HG03565 (cell line): ENCODE data around the gene GON4L.
"Not testable (repeated sequence)": the region's sequence is repeated elsewhere in the genome, so short reads cannot be mapped to it uniquely, and the experiment has no call there.

Source experiments
- ATAC-seq: cut with Tn5 transposase; IDR thresholded peaks from one replicate; pipeline ENCODE4 v1.9.1; 2021; ENCODE audit warnings: mild to moderate bottlenecking, moderate library complexity; ENCODE audit not compliant: unreplicated experiment

The GON4L gene

DNA sequence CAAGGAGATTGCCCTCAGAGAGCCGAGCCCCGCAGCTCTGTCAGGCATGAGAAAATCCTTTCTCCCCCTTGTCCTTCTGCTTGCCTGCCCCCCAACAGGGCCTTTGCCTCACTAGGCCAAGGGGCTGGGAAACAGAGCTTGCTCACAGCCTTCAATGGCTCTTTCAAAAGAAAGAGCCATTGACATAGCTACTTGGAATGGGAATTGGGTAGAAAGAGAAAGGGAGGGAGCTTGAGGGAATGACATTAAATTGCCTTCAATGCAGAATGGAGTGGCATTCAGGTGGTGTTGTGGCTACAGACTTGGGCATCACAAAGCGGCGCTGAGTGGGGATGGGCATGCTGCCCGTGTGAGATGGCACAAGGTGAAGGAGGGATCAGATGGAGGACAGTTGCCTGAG lies 15.5 kb upstream of the GON4L start:
- no peak for ATAC-seq

DNA sequence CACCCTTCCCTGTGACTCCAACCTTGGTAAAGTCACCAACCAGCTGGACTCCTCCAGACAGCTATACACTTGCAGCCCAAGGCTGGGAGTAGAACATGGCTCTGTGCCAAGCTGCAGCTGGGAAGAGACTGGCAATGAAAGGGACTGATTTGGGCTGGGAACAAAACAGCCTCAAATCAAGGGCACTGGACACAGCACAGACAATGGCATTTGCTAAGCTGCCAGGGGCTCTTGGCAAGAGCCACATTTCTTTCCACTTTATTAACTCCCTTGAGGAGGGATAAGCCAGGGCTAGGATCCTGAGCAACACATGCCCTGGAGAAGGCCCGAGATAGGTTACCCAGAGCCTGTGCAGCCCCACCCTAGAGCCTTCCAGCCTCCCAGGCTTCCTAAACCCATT lies 14.4 kb upstream of the GON4L start:
- no peak for ATAC-seq

DNA sequence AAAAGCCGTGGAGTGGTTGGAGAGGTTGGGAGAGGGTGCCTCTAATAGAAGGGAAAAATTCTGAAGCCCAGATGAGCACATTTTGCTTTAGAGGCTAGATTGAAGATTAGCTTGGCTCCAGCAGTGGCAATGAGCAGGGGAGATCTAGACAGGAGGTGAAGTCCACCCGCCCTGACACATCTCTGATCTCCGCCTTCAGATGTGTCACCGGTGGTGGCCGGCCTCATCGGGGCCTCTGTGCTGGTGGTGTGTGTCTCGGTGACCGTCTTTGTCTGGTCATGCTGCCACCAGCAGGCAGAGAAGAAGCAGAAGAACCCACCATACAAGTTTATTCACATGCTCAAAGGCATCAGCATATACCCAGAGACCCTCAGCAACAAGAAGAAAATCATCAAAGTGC lies 10.8 kb upstream of the GON4L start:
- no peak for ATAC-seq

DNA sequence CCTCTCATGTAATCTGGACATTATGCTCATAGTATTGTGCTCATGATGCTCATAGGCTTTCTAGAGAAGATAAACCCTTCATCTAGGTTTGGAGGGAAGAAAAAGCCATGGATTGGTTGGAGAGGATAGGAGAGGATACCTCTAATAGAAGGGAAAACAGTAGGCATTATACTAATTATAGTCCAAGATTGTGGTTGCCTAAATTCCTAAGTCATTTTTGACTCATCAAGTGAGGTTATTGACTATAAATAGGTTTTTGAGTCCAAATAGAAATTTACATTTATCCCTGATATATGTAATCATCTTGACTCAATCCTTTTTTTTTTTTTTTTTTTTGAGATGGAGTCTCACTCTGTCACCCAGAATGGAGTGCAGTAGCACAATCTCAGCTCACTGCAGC lies 7.4 kb upstream of the GON4L start:
- ATAC-seq, result no peak

DNA sequence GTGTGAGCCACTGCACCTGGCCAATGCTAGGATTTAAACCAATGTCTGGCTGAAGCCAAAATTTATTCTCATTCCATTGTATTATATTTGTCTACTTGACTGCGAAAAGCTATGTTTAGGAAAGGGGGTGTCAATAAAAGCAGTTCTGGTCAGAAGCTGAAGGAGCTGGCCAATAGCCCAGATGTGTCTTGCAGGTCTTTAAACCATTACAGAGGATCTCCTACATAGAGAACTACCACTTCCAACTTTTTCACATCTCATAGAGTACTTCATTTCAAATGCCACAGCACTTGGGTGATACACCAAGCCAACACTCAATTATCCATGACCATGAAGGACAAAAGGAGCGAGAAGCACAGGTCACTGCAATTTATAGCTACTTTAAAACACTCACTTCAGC lies 4.9 kb upstream of the GON4L start:
- no peak for ATAC-seq

DNA sequence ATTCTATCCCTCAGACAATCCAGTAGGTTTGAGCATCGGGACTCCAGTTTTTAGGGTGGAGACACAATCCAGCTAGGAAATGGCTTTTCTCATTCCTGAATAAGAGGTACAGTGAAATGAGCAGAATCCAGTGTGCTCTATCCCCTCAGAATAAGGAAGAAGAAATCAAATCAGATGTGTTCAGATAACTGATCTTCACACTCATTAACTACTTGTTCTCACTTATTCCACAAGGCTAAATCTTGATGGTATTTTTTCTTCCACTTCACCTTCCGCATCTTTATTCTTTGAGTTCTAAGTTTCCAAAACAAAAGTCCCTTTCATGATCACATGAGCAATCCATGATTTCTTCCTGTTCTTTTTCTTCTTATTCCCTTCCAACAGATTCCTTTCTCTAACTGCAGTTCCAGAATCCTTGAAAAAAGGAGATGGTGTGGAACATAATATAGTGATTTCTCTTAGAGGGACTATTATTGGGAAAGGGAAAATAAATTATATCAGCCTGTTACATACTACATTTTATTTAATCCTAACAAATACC lies 4.0 kb upstream of the GON4L start:
- ATAC-seq, result no peak

DNA sequence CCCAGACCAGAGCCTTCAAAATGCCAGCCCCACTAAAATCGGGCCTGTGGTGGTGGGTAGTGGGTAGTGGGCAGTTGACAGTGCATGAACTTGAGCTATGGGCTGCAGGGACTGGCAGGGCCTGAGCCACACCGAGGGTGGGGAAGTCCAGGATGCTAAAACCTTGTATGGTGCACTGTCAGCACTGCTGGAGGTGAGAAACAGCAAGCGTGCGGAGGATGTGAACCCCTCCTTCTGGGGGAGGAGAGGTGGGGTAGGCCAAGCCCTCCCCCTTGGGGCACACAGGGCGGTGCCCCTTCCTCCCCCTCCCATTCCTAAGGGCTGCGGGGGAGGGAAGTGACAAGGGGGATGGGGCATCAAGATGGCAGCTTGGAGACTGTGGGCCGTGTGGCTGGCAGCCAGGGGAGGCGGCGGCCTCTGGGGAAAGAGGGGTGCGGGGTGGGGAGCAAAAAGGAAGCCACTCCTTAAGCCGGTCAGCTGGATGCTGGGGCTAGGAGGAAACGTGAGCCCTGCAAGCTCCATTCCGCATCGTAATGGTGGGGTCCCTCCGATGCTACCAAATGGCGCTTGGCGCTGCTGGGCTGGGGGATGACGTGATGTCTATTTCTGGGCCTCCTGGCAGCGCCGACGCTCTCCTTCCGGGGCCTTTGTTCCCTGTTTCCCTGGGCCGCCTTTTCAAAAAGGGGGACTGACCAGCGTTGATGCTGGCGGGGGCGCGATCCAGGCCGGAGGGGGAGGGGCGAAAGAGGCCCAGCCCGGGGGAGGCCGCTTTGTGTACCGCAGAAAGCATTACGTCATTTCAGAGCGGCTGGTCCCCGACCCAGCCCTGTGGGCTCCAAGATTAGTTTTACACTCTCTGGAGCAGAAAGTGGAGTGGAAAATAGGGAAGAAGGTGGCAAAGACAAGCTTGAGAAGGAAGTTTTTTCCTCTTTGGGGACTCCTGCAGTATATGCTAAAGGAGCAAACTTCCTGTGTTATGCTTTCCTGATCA lies 3.2 kb upstream of the GON4L start:
- no peak for ATAC-seq

DNA sequence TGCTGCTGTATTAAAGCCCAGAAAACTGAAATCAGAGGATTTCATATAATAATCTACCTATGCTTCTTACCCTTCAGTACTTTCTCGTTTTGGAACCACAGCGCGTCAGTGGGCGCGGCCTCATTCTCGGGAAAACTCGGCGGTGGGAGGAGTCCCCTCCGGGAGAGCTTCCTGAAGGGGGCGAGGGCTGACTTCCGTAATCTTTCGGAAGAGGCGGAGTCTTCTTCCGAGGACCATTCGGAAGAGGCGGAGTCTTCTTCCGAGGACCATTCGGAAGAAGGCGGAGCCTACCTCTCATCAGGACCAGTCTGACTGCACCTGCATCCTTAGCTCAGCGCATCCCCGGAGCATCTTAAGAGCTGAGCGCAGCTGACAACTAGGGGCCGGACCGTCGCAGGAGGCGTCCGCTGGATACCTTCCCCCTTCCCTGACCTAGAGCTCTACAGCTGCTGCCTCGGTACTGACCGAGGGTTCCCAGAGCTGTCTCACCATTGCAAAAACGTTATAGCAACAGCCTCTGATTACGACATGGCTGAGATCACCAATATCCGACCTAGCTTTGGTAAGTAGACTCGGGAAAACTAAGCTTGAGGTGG lies 2.3 kb upstream of the GON4L start, which contains the start of gene SYT11:
Gene SYT11 (plus strand): TSS at position 334 of the 596 bp plus-strand sequence. CDS start 195 bp downstream, at position 529.
- peak; percentile 59 for ATAC-seq

DNA sequence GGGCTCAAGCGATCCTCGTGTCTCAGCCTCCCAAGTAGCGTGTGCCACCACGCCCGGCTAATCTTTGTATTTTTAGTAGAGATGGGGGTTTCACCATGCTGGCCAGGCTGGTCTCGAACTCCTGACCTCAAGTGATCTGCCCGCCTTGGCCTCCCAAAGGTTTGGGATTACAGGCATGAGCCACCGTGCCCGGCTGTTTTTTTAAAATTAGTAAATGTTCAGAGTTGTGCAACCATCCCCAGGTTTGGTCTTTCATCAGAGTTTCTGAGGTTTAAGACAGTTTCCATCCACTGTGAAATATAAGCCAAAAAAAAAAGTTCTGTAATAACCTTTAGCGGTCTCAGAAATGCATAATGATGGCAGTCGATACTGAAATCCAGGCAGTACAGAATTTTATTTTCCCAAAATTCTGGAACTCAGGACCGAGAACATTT lies 1.8 kb upstream of the GON4L start:
- ATAC-seq, result no peak

DNA sequence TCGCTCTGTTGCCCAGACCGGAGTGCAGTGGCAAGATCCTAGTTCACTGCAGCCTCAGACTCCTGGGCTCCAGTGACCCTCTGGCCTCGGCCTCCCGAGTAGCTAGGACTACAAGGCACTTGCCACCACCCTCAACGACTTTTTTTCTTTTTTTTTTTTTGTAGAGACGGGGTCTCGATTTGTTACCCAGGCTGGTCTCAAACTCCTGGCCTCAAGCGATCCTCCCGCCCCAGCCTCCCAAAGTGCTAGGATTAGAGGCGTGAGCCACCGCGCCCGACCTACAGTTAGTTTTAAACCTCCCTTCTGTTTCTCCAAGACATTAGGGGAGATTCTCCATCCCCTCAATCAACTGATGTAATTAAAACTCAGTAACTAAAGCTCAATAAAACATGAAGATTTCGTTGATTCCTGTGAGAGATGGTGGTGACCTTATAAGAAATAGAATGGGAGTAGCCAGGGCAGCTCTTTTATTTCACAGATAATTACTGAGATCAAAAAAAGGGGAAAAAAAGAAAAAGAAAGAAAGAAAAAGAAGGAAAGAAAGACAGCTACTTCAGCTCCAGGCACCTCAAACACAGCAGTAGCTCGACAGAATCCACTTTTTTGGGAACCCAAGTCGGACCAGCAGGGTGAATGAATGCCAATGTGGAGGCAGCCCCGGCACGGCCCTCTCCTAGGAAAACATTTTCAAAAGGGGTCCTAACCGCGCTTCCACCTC lies 598 bp downstream of the GON4L start:
- no peak for ATAC-seq

DNA sequence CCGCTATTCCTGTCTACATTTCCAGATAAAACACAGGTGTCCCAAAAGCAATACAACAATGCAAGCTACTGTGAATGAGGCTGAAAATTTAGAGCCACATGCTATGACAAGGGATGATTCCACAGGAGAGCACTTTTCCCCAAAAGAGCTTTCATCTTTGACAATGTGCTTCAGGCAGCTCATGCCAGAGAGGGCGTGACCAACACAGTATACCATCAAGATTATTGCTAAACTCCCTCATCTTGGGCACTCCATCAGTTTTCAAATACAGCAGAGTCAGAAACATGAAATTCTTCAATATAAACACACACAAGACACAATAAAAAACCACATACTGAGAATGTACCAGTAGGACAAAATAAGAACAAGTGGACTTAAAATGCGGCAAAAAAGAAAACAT lies 6.7 kb downstream of the GON4L start:
- ATAC-seq, result no peak

DNA sequence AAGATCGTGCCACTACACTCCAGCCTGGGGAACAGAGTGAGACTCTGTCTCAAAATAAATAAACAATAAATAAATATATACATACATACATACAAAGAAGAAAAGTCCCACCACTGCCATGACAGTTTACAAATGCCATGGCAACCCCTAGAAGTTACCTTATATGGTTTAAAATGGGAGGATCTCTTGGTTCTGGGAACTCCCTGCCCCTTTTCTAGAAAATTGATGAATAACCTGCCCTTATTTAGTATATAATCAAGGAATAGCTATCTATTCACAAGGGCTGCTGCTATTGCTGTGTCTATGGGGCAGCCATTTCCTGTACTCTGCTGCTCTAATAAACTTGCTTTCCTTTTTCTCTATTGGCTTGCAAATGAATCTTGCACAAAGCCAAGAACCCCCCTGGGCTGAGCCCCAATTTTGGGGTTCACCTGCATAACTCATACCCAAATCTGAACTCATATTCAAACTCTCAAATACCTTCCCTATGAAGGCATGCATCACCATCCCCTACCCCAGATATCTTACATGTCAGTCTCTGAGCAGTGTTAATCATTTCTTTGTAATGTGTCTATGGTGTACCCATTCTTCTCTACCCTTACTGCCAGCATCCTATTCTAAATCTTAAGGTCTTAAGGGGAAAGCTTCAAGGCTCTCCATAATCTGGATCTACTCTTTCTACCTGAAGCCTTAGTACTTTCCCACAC lies 9.0 kb downstream of the GON4L start:
- no peak for ATAC-seq

DNA sequence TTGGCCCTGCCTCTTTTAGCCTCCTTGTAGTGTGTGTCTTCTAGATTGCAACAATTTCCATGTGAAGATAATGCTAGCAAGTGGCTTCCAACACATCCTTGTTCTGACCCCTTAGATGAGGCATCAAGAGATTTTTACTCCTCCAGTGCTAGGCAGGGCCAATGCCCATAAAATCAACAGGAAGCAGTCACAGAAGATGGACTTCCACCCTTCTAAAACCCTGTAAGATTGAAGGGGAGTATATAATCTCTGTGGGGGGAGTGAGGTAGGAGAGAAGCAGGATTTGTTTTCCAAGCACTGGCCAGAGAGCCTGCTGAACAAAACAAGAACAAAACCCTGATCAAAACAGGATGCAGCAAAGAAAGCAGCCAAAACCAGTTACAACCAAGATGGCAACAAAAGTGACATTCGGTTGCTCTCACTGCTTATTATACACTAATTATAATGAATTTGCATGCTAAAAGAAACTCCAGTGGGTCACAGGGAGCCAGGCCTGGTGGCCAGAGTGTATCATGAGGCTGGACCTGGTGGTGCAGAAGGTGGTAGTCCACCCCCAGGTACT lies 12.1 kb downstream of the GON4L start:
- ATAC-seq, result no peak

DNA sequence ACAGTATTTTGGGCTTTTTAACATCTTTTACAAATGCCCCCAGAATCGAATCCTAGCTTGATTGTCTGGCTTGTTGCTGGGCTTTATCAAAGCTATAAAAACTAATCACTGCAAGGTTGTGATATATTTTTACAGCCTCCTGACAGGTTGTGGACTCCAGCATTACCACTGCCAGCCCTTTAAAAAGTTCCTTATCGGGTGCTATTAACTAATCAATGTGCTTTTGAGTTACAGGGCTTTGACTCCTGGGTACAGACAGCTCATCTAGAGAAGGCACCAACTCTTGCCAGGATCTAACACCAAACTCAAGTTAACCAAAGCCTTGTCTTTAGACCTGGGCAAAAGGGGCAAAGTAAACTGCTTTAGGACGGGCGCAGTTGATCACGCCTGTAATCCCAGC lies 16.6 kb downstream of the GON4L start:
- no peak for ATAC-seq

DNA sequence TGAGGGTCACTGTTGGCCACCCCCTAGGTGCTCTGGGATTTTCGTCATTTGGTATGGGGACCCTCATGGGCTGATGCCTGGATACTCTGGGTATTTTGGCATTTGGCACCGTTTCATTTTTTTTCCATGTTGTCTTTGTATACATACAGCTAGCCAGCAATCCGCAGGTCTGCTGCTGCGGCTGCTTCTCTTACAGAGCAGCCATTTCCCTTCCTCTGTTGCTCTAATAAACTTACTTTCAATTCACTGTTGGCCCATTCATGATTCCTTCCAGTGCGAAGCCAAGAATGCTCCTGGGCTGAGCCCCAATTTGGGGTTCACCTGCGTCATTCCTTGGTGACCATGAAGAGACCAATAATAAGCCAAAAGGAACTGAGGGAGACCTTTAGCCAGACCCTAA lies 21.5 kb downstream of the GON4L start:
- ATAC-seq, result no peak

DNA sequence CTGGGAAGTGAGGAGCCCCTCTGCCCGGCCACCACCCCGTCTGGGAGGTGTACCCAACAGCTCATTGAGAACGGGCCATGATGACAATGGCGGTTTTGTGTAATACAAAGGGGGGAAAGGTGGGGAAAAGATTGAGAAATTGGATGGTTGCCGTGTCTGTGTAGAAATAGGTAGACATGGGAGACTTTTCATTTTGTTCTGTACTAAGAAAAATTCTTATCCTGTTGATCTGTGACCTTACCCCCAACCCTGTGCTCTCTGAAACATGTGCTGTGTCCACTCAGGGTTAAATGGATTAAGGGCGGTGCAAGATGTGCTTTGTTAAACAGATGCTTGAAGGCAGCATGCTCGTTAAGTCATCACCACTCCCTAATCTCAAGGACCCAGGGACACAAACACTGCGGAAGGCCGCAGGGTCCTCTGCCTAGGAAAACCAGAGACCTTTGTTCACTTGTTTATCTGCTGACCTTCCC lies 22.1 kb downstream of the GON4L start:
- not testable (repeated sequence) for ATAC-seq

DNA sequence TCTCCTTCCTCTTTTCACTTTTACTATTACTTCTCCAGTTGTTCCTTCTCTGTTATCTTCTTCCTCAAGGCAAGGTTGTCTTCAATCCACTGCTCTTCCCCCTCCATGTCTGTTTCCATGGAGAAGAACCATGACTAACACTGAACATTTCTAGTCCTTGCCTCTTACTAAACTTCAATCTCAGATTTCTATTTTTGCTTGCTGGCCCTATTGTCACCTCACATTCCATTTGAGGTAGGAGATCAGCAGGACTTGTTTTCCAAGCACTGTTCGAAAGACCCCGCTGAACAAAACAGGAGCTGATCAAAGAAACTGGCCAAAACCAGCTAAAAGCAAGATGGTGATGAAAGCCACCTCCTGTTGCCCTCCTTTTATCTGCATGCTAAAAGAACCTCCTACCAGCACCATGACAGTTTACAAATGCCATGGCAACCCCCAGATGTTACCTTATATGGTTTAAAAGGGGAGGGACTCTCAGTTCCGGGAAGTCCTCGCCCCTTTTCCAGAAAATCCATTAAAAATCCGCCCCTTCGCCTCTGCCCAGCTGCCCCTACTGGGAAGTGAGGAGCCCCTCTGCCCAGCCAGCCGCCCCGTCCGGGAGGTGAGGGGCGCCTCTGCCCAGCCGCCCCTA lies 22.6 kb downstream of the GON4L start:
- no peak for ATAC-seq

DNA sequence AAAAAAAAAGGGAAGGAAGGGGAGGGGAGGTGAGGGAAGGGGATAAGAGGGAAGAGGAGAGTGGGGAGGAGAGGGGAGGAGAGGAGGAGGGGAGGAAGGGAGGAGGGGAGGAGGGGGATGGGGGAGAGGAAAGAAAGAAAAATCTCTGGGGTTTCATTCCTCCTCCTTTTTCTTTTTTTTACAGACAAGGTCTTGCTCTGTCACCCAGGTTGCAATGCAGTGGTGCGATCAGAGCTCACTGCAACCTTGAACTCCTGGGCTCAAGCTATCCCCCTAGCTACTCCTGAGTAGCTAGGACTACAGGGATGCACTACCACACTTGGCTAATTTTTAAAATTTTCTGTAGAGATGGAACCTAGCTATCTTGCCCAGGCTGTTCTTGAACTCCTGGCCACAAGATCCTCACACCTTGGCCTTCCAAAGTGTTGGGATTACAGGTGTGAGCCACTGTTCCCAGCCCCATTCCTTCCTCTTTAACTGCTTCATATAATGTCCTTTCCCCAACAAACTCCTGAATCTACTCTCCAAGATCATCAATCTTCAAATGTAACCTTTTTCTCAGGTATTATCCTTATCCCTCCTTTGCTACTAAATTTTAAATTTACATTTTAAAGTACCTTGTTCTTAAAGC lies 23.2 kb downstream of the GON4L start:
- no peak for ATAC-seq

DNA sequence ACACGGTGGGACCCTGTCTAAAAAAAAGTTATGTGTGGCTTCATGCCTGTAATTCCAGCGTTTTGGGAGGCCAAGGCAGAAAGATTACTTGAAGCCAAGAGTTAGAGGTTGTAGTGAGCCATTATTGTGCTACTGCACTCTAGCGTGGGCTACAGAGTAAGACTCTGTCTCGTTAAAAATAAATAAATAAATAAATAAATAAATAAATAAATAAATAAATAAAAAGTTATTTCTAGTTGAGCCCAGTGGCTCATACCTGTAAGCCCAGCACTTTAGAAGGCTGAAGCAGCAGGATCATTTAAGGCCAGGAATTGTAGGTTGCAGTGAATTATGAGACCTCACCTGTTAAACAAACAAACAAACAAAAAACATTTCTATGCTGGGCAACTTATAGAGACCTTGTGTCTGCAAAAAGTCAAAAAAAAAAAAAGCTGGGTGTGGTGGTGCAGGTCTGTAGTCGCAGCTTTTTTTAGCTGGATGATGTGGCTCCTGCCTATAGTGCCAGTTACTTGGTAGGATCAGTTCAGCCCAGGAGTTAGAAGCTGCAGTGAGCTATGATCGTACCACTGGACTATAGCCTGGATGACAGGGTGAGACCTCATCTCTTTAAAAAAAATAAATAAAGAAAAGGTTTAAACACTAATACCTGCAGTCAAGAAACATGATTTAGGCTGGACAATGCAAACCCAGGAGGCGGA lies 25.6 kb downstream of the GON4L start:
- no peak for ATAC-seq
